ENCODE measurements around the gene SMYD3.

SMYD3 gene

GRCh38 chr1:246413430-246413829 is 93.6 kb downstream of the SMYD3 start:
- H3K4me3 Mint-ChIP-seq, result no peak overlapping the region
- TF ChIP-seq, protein P1, sequence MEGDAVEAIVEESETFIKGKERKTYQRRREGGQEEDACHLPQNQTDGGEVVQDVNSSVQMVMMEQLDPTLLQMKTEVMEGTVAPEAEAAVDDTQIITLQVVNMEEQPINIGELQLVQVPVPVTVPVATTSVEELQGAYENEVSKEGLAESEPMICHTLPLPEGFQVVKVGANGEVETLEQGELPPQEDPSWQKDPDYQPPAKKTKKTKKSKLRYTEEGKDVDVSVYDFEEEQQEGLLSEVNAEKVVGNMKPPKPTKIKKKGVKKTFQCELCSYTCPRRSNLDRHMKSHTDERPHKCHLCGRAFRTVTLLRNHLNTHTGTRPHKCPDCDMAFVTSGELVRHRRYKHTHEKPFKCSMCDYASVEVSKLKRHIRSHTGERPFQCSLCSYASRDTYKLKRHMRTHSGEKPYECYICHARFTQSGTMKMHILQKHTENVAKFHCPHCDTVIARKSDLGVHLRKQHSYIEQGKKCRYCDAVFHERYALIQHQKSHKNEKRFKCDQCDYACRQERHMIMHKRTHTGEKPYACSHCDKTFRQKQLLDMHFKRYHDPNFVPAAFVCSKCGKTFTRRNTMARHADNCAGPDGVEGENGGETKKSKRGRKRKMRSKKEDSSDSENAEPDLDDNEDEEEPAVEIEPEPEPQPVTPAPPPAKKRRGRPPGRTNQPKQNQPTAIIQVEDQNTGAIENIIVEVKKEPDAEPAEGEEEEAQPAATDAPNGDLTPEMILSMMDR (IDR thresholded peaks at IDR 0.05), result no peak
- H3K9me3 Mint-ChIP-seq, result peaks cover 45% of the 10 kb centered on the region
- no peak overlapping the region for H3K27ac Mint-ChIP-seq
- no peak for DNase-seq
- H3K36me3 Mint-ChIP-seq (ENCODE audit: low read depth), result peaks cover 33% of the 10 kb centered on the region
- no peaks in the 10 kb centered on the region for H3K4me1 Mint-ChIP-seq
- no peaks in the 10 kb centered on the region for H3K27me3 Mint-ChIP-seq (ENCODE audit: low read depth, poor library complexity)

DNA sequence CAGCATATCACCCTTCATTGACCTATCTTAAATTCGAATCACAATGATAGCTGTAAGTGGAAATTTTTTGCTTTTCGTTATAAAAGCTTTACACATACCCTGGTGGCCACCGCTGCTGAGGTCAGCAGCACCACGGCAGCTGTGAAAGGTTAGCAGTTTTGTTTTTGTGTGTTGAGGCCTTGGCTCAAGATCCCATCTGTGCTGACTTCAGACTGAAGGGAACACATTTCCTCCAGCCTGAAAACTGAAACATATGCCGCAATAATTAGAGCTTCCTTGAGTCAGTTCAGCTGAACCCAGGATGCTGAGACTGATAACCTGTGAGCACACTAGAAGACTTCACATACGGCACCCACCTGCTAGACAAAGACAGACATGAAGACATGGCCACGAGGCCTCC is 103.0 kb downstream of the SMYD3 start:
- TF ChIP-seq, protein P1 (IDR thresholded peaks at IDR 0.05), result no peak
- no peaks in the 10 kb centered on the region for H3K36me3 Mint-ChIP-seq (ENCODE audit: low read depth)
- no peaks in the 10 kb centered on the region for H3K4me1 Mint-ChIP-seq
- no peak for DNase-seq
- no peaks in the 10 kb centered on the region for H3K27me3 Mint-ChIP-seq (ENCODE audit: low read depth, poor library complexity)
- H3K27ac Mint-ChIP-seq, result no peak overlapping the region
- H3K4me3 Mint-ChIP-seq, result no peak overlapping the region
- H3K9me3 Mint-ChIP-seq, result peaks cover 4% of the 10 kb centered on the region

DNA sequence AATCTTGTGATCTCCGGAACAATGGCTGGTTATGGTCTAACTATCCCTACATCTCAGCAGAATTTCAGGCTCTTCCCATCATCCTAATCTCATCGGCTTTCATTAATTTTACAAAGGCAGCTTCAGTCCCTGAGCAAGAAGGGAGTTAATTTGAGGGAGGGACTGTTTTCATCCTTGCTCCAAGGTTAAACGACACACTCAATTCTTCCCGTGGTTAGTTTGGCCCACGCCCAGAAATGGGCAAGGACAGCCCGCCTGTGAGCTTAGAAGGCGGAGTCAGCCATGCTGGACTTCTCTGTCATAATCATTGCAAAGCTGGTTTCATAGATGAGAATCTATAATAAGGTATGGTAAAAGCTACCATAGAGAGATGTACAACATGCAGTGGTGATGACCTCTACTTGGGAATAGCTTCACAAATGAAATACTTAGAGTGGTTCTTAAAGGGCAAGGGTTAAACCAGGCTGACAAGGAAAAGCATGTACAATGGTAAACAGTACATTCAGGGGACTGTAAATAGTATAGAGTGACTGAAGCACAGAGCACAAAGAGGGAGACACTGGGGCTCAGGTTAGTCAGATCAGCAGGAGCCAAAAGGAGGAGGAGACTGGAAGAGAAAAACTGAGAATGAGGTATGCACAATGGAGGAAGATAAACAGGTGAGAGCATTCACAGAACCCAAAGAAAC is 108.8 kb downstream of the SMYD3 start:
- peaks cover 12% of the 10 kb centered on the region for H3K4me1 Mint-ChIP-seq
- H3K36me3 Mint-ChIP-seq (ENCODE audit: low read depth), result no peaks in the 10 kb centered on the region
- peaks cover 3% of the 10 kb centered on the region for H3K27me3 Mint-ChIP-seq (ENCODE audit: low read depth, poor library complexity)
- TF ChIP-seq, protein P1 (IDR thresholded peaks at IDR 0.05), result no peak
- DNase-seq, result no peak
- no peak overlapping the region for H3K27ac Mint-ChIP-seq
- H3K9me3 Mint-ChIP-seq, result no peaks in the 10 kb centered on the region
- H3K4me3 Mint-ChIP-seq, result no peak overlapping the region

GRCh38 chr1:246397046-246397445 is 110.0 kb downstream of the SMYD3 start:
- H3K9me3 Mint-ChIP-seq, result peaks cover under 1% of the 10 kb centered on the region
- H3K4me1 Mint-ChIP-seq, result peaks cover 12% of the 10 kb centered on the region
- no peak overlapping the region for H3K4me3 Mint-ChIP-seq
- TF ChIP-seq, protein P1 (IDR thresholded peaks at IDR 0.05), result no peak
- DNase-seq, result no peak
- no peak overlapping the region for H3K27ac Mint-ChIP-seq
- H3K36me3 Mint-ChIP-seq (ENCODE audit: low read depth), result peaks cover 2% of the 10 kb centered on the region
- peaks cover 3% of the 10 kb centered on the region for H3K27me3 Mint-ChIP-seq (ENCODE audit: low read depth, poor library complexity)

GRCh38 chr1:246396322-246396721 is 110.8 kb downstream of the SMYD3 start:
- H3K27me3 Mint-ChIP-seq (ENCODE audit: low read depth, poor library complexity), result peaks cover 3% of the 10 kb centered on the region
- H3K4me3 Mint-ChIP-seq, result no peak overlapping the region
- peaks cover 12% of the 10 kb centered on the region for H3K4me1 Mint-ChIP-seq
- peaks cover 8% of the 10 kb centered on the region for H3K9me3 Mint-ChIP-seq
- TF ChIP-seq, protein P1 (IDR thresholded peaks at IDR 0.05), result no peak
- H3K27ac Mint-ChIP-seq, result no peak overlapping the region
- H3K36me3 Mint-ChIP-seq (ENCODE audit: low read depth), result peaks cover 9% of the 10 kb centered on the region
- no peak for DNase-seq

DNA sequence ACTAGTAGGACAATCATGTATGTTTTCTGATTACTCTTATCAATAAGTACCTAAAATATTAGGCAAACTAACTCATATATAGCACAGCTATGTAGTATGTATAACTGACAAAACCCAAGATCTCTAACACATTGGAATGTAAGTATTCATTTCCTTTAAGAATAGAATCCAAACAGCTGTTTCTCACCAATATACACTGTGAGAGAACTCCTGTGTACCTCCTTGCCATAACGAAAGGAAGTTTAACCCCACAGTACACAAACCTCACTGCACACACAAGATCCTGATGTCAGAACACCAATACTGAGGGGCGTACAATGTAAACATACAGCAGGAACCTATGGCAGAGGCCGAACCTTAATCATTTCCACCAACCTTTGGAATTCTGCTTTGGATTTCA is 113.0 kb downstream of the SMYD3 start:
- Mint-ChIP-seq H3K4me1 (peaks cover 12% of the 10 kb centered on the region), H3K27ac (no peak overlapping the region), H3K36me3 (ENCODE audit: low read depth) (peaks cover 23% of the 10 kb centered on the region), H3K4me3 (no peak overlapping the region), H3K9me3 (peaks cover 26% of the 10 kb centered on the region), H3K27me3 (ENCODE audit: low read depth, poor library complexity) (peaks cover 3% of the 10 kb centered on the region)
- no peak for DNase-seq
- TF ChIP-seq, protein P1 (IDR thresholded peaks at IDR 0.05), result no peak

All from nephron progenitor cell (in vitro differentiated cells).